ENCODE measurements around the gene AP2M1.

The AP2M1 gene

DNA sequence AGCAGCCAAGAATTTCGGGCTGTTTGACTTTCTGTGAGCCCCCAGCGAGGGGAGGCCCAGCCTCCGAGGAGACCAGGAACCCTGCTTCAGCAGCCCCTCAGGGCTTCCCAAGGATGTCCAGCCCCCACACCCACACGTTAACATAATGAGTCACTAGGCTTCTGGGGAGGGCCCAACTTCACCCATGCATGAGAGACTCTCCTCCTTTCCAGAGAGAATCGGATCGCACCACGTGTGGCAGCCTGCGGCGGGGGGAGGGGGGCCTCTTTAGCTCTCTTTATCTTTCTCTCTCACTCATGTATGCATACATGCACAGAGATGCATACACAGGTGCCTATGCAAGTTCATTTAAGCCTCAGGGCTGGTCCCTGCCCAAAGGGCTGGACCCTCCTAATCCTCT, 3.1 kb upstream of the AP2M1 start:
- H3K27ac ChIP-seq (ENCODE audit: low read length): no peak overlapping the region
- H3K4me3 ChIP-seq (ENCODE audit: low read length in 2 of 2): no peak overlapping the region
- H3K4me1 ChIP-seq (ENCODE audit: control insufficient read depth, insufficient read depth, low read length): peaks cover 21% of the 10 kb centered on the region
- H3K9ac ChIP-seq (ENCODE audit: low read length in 2 of 2): no peak overlapping the region
- no peaks in the 10 kb centered on the region for H3K9me3 ChIP-seq (ENCODE audit: control insufficient read depth in 2 of 2, low read length in 2 of 2)
- peaks cover 31 to 35% of the 10 kb centered on the region in 2 donors for H3K36me3 ChIP-seq (ENCODE audit: control insufficient read depth in 2 of 2, insufficient read depth in 2 of 2, low read length in 2 of 2)
- H3K27me3 ChIP-seq (ENCODE audit: control insufficient read depth in 1 of 2, insufficient read depth in 2 of 2, low read length in 2 of 2): no peaks in the 10 kb centered on the region

DNA sequence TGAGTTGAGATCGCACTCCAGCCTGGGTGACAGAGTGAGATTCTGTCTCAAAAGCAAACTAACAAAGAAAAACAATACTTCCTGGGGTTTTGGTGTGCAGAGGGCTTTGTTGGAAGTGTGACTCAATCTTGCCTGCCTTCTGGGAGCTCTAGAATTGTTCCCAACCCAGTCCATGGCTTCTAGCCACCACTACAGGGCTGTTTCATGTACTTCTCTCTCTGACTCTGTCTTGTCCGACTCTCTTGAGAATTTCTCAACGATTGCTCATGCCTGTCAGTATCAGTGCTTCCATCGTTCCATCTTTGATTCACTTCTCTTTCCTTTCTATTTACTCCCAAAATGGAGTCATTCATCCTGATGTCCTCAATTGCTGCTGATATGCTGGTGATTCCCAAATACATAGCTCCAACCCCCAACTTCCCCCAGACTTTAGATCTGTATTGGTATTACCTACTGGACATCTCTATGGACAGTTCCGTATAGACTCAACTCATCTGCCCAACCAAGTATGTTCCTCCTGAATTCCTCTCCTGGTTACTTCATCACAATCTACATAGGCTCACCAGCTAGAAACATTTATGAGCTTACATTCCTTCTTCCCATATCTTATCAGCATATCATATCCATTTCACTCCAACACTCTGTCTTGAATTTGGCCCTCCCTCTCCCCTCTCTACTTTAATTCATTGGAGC, 1.8 kb upstream of the AP2M1 start:
- Histone ChIP-seq H3K9me3 (ENCODE audit: control insufficient read depth in 2 of 2, low read length in 2 of 2) (no peaks in the 10 kb centered on the region), H3K27me3 (ENCODE audit: control insufficient read depth in 1 of 2, insufficient read depth in 2 of 2, low read length in 2 of 2) (no peaks in the 10 kb centered on the region), H3K27ac (ENCODE audit: low read length) (no peak overlapping the region), H3K4me3 (ENCODE audit: low read length in 2 of 2) (no peak overlapping the region), H3K4me1 (ENCODE audit: control insufficient read depth, insufficient read depth, low read length) (peaks cover 34% of the 10 kb centered on the region), H3K36me3 (ENCODE audit: control insufficient read depth in 2 of 2, insufficient read depth in 2 of 2, low read length in 2 of 2) (peaks cover 26 to 33% of the 10 kb centered on the region in 2 donors), H3K9ac (ENCODE audit: low read length in 2 of 2) (no peak overlapping the region)

DNA sequence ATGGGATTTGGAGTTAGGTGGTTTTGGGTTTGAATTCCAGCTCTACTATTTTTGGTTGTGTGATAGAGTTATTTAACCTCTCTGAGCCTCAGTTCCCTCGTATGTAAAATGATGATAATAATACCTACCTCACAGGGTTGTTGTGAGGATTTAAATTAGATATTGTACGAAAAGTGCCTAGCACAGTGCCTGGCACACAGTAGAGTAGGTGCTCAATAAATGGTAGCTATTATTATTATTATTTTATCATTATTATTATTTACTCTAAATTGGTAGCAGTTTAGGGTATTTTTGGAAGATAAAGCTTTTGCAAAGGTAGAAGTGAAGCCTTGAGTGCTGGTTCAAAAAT, 1.3 kb upstream of the AP2M1 start:
- Histone ChIP-seq H3K27ac (ENCODE audit: low read length) (no peak overlapping the region), H3K36me3 (ENCODE audit: control insufficient read depth in 2 of 2, insufficient read depth in 2 of 2, low read length in 2 of 2) (peaks cover 26 to 32% of the 10 kb centered on the region in 2 donors), H3K9ac (ENCODE audit: low read length in 2 of 2) (no peak overlapping the region), H3K27me3 (ENCODE audit: control insufficient read depth in 1 of 2, insufficient read depth in 2 of 2, low read length in 2 of 2) (no peaks in the 10 kb centered on the region), H3K4me1 (ENCODE audit: control insufficient read depth, insufficient read depth, low read length) (peaks cover 39% of the 10 kb centered on the region), H3K9me3 (ENCODE audit: control insufficient read depth in 2 of 2, low read length in 2 of 2) (no peaks in the 10 kb centered on the region), H3K4me3 (ENCODE audit: low read length in 2 of 2) (no peak overlapping the region)

DNA sequence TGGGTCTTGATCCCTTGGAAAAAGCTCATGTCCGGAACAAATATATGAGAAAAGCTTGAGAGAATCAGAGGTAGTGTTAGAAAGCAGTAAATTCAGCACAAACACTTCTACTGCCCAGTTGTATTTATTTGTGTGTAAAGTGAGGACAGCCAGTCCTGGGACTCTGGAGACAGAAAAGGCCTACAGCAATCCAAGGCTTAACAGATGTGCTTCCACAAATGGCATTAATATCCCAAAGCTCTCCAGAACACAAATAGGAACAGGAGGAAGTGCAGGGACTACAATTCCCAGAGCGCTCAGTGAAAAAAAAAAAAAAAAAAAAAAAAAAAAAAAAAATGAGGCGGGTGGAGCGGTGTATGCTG, 390 bp upstream of the AP2M1 start:
- Histone ChIP-seq H3K9ac (ENCODE audit: low read length in 2 of 2) (peak overlapping the region; percentile 17 to 51), H3K27me3 (ENCODE audit: control insufficient read depth in 1 of 2, insufficient read depth in 2 of 2, low read length in 2 of 2) (no peaks in the 10 kb centered on the region), H3K4me1 (ENCODE audit: control insufficient read depth, insufficient read depth, low read length) (peaks cover 35% of the 10 kb centered on the region), H3K9me3 (ENCODE audit: control insufficient read depth in 2 of 2, low read length in 2 of 2) (no peaks in the 10 kb centered on the region), H3K36me3 (ENCODE audit: control insufficient read depth in 2 of 2, insufficient read depth in 2 of 2, low read length in 2 of 2) (peaks cover 30 to 37% of the 10 kb centered on the region in 2 donors), H3K27ac (ENCODE audit: low read length) (peak overlapping the region; percentile 66), H3K4me3 (ENCODE audit: low read length in 2 of 2) (peak overlapping the region in 1 of 2 donors; percentile 15)

DNA sequence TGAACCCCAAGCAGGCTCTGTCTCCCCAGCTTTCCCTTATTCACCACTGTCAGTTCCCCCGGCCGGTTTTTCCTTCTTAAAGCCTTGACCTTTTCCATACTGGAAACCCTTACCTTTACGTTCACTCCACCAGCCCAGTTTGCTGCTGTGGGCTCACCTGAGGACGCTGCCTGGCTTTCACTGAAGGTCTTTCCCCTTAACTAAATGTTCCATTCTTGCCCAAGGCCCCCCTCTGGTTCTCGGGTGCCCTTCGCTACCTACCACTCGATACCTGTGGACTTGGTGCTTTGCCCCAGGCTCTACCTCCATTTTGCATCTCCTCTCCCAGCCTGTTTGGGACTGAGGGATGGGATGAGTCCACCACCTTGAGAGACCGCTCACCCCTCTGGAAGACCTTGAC, 851 bp downstream of the AP2M1 start:
- peaks cover 42 to 48% of the 10 kb centered on the region in 2 donors for H3K36me3 ChIP-seq (ENCODE audit: control insufficient read depth in 2 of 2, insufficient read depth in 2 of 2, low read length in 2 of 2)
- peak overlapping the region; percentile 79 for H3K27ac ChIP-seq (ENCODE audit: low read length)
- H3K9me3 ChIP-seq (ENCODE audit: control insufficient read depth in 2 of 2, low read length in 2 of 2): no peaks in the 10 kb centered on the region
- no peaks in the 10 kb centered on the region for H3K27me3 ChIP-seq (ENCODE audit: control insufficient read depth in 1 of 2, insufficient read depth in 2 of 2, low read length in 2 of 2)
- H3K4me1 ChIP-seq (ENCODE audit: control insufficient read depth, insufficient read depth, low read length): peaks cover 37% of the 10 kb centered on the region
- H3K9ac ChIP-seq (ENCODE audit: low read length in 2 of 2): peak overlapping the region; percentile 94 to 97
- peak overlapping the region; percentile 88 to 96 for H3K4me3 ChIP-seq (ENCODE audit: low read length in 2 of 2)

DNA sequence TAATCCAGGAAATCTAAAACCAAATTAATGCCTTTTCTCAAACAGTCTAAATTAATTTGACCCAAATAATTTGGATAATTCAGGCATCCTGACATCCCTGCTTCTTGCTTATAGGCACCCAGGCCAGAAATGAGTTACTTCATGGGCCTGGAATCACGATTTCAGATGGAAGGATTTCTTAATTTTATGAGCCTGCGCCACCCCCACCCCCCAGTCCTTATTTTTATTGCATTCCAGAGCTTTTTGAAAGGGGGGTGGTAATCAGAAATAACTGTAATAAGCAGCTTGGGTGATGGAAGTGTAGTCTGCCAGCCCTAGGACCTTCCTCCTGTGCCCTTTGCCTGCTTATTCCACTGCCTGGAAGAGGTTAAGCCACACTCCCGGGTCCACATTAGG, 1.3 kb downstream of the AP2M1 start:
- Histone ChIP-seq H3K27ac (ENCODE audit: low read length) (peak overlapping the region; percentile 79), H3K9ac (ENCODE audit: low read length in 2 of 2) (peak overlapping the region; percentile 94 to 97), H3K27me3 (ENCODE audit: control insufficient read depth in 1 of 2, insufficient read depth in 2 of 2, low read length in 2 of 2) (no peaks in the 10 kb centered on the region), H3K4me1 (ENCODE audit: control insufficient read depth, insufficient read depth, low read length) (peaks cover 37% of the 10 kb centered on the region), H3K9me3 (ENCODE audit: control insufficient read depth in 2 of 2, low read length in 2 of 2) (no peaks in the 10 kb centered on the region), H3K36me3 (ENCODE audit: control insufficient read depth in 2 of 2, insufficient read depth in 2 of 2, low read length in 2 of 2) (peaks cover 42 to 51% of the 10 kb centered on the region in 2 donors), H3K4me3 (ENCODE audit: low read length in 2 of 2) (peak overlapping the region; percentile 88 to 96)

DNA sequence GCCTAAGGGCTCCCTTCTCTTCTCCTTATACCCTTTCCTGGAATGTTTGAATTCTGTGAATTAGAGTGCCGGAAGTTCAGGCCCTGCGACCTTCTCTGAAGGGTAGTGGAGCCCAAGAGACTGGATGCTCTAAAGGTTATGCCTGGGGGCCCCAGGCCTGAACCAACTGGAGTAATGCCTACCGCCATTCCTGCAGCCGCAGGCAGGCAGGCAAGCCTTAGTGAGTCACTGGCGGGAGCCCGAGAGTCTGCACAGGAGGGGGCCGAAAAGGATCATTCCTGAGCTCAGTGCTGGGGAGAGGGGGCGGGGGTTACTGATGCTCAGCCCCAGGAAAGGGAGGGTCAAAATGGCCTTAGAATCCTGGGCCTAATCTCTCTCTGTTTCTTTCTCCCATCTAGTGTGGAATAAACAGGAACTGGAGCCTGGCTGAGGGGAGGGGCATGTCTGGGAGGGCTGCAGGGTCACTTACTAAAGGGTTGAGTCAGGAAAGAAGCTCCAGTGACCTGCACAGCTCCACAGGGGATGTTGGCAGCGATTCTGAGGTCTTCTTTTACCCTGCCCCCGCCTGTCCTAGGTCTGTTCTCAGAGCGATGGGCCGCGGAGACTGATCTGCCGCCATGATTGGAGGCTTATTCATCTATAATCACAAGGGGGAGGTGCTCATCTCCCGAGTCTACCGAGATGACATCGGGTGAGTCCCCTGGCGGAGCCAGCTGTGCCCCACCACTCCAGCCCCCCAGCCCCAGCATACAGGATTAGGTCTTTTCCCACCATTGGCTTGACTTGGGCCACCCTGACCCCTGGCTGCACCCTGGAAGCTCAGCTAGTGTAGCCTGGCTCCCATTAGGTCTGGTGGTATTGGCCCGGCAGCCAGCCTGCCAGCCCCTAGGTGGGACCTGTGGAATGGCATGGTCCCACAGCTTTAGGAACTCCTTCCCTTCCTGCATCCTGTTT, 2.0 kb downstream of the AP2M1 start:
- H3K9ac ChIP-seq (ENCODE audit: low read length in 2 of 2): peak overlapping the region; percentile 94 to 97
- peaks cover 44 to 51% of the 10 kb centered on the region in 2 donors for H3K36me3 ChIP-seq (ENCODE audit: control insufficient read depth in 2 of 2, insufficient read depth in 2 of 2, low read length in 2 of 2)
- peak overlapping the region; percentile 79 for H3K27ac ChIP-seq (ENCODE audit: low read length)
- peak overlapping the region; percentile 88 to 96 for H3K4me3 ChIP-seq (ENCODE audit: low read length in 2 of 2)
- no peaks in the 10 kb centered on the region for H3K27me3 ChIP-seq (ENCODE audit: control insufficient read depth in 1 of 2, insufficient read depth in 2 of 2, low read length in 2 of 2)
- H3K9me3 ChIP-seq (ENCODE audit: control insufficient read depth in 2 of 2, low read length in 2 of 2): no peaks in the 10 kb centered on the region
- H3K4me1 ChIP-seq (ENCODE audit: control insufficient read depth, insufficient read depth, low read length): peaks cover 37% of the 10 kb centered on the region

DNA sequence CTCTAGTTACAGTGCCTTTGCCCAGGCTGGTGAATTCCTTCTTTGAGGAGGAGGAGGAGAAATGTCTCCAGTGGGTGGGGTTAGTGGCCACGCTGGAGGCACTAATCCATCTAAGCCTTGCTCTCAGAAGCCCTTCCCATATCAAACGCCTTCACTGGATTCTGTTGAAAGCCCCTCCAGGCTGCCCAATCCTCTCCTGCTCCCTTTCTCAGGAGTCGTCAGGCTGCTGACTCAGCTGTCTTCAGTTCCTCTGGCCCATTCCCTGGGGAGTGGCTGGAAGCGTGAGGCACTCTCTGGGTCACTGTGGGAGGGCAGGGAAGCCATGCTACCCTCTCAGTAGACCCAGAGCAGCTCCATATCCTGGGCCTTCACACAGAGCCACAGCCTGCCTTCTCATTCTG, 2.7 kb downstream of the AP2M1 start:
- Histone ChIP-seq H3K4me3 (ENCODE audit: low read length in 2 of 2) (peak overlapping the region in 1 of 2 donors; percentile 96), H3K27ac (ENCODE audit: low read length) (peak overlapping the region; percentile 79), H3K9ac (ENCODE audit: low read length in 2 of 2) (peak overlapping the region in 1 of 2 donors; percentile 97), H3K4me1 (ENCODE audit: control insufficient read depth, insufficient read depth, low read length) (peaks cover 37% of the 10 kb centered on the region), H3K36me3 (ENCODE audit: control insufficient read depth in 2 of 2, insufficient read depth in 2 of 2, low read length in 2 of 2) (peaks cover 48 to 51% of the 10 kb centered on the region in 2 donors), H3K27me3 (ENCODE audit: control insufficient read depth in 1 of 2, insufficient read depth in 2 of 2, low read length in 2 of 2) (no peaks in the 10 kb centered on the region), H3K9me3 (ENCODE audit: control insufficient read depth in 2 of 2, low read length in 2 of 2) (no peaks in the 10 kb centered on the region)

DNA sequence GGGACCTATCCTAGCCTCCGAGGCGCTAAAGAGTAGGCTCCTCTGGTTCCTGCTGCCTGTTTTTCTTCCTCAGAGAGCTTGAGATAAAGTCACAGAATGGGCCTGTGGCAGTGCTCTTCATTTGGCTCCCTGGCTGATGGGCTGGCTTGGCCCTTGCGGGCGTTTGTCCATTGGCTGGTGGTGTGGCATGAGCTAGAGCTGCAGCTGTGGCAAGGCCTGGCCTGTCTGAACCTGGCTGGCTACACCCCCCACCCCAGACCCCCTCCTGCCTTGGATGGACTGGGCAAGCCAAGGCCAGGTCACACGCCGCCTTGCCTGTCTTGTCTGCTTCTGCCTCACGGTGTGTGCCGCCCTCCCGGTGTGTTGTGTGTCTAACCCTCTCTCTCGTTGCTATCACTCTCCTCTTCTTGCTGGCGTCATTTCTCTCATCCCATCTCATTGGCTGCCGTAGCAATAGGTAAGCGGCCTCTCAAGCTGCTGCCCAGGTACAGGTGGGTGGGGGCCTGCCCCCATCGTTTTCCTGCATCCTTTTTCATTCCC, 3.2 kb downstream of the AP2M1 start:
- H3K4me1 ChIP-seq (ENCODE audit: control insufficient read depth, insufficient read depth, low read length): peaks cover 37% of the 10 kb centered on the region
- H3K27ac ChIP-seq (ENCODE audit: low read length): peak overlapping the region; percentile 79
- no peak overlapping the region for H3K9ac ChIP-seq (ENCODE audit: low read length in 2 of 2)
- no peaks in the 10 kb centered on the region for H3K9me3 ChIP-seq (ENCODE audit: control insufficient read depth in 2 of 2, low read length in 2 of 2)
- H3K36me3 ChIP-seq (ENCODE audit: control insufficient read depth in 2 of 2, insufficient read depth in 2 of 2, low read length in 2 of 2): peaks cover 53 to 56% of the 10 kb centered on the region in 2 donors
- H3K27me3 ChIP-seq (ENCODE audit: control insufficient read depth in 1 of 2, insufficient read depth in 2 of 2, low read length in 2 of 2): no peaks in the 10 kb centered on the region
- no peak overlapping the region for H3K4me3 ChIP-seq (ENCODE audit: low read length in 2 of 2)

DNA sequence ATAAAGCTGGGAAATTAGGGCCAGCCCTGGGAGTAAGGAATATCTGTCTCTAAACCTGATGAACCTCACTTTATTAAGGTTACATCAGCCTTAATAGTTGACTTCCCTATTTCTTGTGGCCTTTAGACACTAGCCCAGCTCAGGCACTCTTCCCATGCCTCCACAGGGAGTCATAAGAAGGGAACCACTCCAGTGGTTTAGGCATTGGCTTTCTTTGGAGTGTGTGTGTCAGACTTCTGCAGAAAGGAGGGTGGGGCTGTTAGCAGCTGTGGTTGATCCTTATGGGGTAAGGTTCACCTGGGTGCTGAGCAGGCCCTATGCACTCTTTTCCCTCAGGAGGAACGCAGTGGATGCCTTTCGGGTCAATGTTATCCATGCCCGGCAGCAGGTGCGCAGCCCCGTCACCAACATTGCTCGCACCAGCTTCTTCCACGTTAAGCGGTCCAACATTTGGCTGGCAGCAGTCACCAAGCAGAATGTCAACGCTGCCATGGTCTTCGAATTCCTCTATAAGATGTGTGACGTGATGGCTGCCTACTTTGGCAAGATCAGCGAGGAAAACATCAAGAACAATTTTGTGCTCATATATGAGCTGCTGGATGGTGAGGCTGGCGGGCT, 4.0 kb downstream of the AP2M1 start:
- Histone ChIP-seq H3K27ac (ENCODE audit: low read length) (no peak overlapping the region), H3K4me1 (ENCODE audit: control insufficient read depth, insufficient read depth, low read length) (peaks cover 37% of the 10 kb centered on the region), H3K9ac (ENCODE audit: low read length in 2 of 2) (no peak overlapping the region), H3K36me3 (ENCODE audit: control insufficient read depth in 2 of 2, insufficient read depth in 2 of 2, low read length in 2 of 2) (peaks cover 61 to 63% of the 10 kb centered on the region in 2 donors), H3K4me3 (ENCODE audit: low read length in 2 of 2) (no peak overlapping the region), H3K9me3 (ENCODE audit: control insufficient read depth in 2 of 2, low read length in 2 of 2) (no peaks in the 10 kb centered on the region), H3K27me3 (ENCODE audit: control insufficient read depth in 1 of 2, insufficient read depth in 2 of 2, low read length in 2 of 2) (no peaks in the 10 kb centered on the region)
